Mammary epithelial cell (primary cell): Measurements from ENCODE around the gene ADARB2.

Experiments
- CTCF ChIP-seq, 2 donors: IDR thresholded peaks in 1 of 2; conservative IDR thresholded peaks in 1 of 2; 2 replicates each; pipeline ENCODE4 v1.5.1; 2011 to 2012; ENCODE audit warnings: inconsistent platforms in 2 of 2, low read length in 2 of 2, mild to moderate bottlenecking in 2 of 2, control low read depth in 1 of 2, low read depth in 1 of 2; ENCODE audit not compliant: insufficient read depth in 1 of 2; ENCODE audit errors: extremely low read depth in 1 of 2
- EZH2 ChIP-seq: IDR thresholded peaks from 2 replicates; pipeline ENCODE4 v1.6.1; 2012; ENCODE audit warnings: low read length, inconsistent platforms, borderline replicate concordance

- TF ChIP-seq EZH2: no peak
- TF ChIP-seq CTCF (conservative IDR thresholded peaks at IDR 0.05 in 1 of 2, IDR thresholded peaks at IDR 0.05 in 1 of 2; ENCODE audit: extremely low read depth in 1 of 2, insufficient read depth in 1 of 2, low read depth in 1 of 2, low read length in 2 of 2): no peak
Observed at GRCh38 chr10:1364151-1364910, 373.0 kb downstream of the ADARB2 start.
